T-helper 9 cell (primary cell): ENCODE measurements around the gene MYCBP2.
A peak's percentile ranks its signal among the peaks of the same experiment; 100 is the strongest.
"Not testable (repeated sequence)": the region's sequence is repeated elsewhere in the genome, so short reads cannot be mapped to it uniquely, and the experiment has no call there.

ENCODE experiments used
- DNase-seq: peaks from one replicate; pipeline ENCODE4 v3.0.0-alpha.2; 2020
- total RNA-seq, 2 donors: gene quantifications; one replicate each; lab custom pipeline; 2026; lab: John Stamatoyannopoulos, UW

MYCBP2 gene, protein sequence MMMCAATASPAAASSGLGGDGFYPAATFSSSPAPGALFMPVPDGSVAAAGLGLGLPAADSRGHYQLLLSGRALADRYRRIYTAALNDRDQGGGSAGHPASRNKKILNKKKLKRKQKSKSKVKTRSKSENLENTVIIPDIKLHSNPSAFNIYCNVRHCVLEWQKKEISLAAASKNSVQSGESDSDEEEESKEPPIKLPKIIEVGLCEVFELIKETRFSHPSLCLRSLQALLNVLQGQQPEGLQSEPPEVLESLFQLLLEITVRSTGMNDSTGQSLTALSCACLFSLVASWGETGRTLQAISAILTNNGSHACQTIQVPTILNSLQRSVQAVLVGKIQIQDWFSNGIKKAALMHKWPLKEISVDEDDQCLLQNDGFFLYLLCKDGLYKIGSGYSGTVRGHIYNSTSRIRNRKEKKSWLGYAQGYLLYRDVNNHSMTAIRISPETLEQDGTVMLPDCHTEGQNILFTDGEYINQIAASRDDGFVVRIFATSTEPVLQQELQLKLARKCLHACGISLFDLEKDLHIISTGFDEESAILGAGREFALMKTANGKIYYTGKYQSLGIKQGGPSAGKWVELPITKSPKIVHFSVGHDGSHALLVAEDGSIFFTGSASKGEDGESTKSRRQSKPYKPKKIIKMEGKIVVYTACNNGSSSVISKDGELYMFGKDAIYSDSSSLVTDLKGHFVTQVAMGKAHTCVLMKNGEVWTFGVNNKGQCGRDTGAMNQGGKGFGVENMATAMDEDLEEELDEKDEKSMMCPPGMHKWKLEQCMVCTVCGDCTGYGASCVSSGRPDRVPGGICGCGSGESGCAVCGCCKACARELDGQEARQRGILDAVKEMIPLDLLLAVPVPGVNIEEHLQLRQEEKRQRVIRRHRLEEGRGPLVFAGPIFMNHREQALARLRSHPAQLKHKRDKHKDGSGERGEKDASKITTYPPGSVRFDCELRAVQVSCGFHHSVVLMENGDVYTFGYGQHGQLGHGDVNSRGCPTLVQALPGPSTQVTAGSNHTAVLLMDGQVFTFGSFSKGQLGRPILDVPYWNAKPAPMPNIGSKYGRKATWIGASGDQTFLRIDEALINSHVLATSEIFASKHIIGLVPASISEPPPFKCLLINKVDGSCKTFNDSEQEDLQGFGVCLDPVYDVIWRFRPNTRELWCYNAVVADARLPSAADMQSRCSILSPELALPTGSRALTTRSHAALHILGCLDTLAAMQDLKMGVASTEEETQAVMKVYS (N-terminal part only)
- total RNA-seq, result 444 to 474 reads per million in 2 donors

DNA sequence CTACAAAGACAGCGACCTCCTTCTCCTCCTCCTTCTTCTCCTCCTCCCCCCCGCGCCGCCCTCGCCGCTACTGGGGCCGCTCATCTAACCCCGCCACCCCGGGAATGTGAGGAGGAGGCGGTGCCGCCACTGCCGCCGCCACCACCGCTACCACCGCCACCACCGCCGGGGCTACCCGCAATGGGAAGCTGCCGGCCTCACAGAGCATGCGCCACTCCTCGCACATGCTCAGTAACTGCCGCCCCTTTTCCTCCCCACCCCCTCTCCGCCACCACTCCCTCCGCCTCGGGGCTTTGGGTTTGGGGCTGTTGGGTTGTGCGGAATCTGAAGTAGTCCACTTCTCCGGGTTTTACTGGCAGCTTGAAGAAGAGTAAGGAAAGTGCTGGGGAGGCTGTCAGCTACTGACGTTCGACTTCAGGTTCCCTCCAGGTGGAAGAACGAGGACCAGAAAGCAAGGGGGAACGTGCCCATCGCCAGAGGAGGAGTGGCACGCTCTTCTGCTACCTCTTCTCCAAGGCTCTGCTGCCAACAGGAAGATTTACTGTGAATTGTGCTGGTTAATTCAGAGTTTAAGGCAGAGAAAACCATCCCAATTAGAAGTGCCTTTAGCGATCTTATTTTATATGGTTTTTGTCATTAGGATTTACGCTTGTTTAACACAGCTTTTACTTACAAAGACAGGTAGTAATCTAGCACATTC is at the start of gene MYCBP2:
TSS of gene MYCBP2 (minus strand) at position 190 of the 700 bp plus-strand sequence. CDS start 319 bp downstream, outside the sequence.
- peak; percentile 94 for DNase-seq

DNA sequence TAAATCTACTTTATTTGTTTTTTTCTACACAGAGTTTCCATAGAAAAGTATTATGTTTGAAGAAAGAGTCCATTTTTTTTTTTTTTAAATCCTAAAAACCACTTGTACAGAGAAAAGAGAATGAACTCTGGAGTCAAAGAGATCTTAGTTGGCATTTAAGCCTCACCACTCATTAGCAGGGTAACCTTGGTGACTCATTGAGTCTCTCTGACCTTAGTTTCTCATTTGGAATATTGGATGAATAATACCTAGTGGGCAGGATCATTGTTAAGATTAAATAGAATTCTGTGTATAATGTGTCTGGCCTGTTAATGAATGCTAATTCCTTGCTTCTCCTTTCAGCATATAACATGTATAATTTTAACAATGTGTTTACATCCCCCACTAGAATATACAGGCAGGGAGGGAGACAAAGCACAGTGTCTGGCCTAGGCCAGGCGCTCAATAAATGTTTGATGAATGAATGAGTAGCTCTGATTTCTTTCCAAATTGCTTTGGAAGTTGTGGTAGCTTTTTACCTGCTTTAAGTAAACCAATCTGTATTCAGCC is 48.7 kb upstream of the MYCBP2 start:
- DNase-seq, result no peak

DNA sequence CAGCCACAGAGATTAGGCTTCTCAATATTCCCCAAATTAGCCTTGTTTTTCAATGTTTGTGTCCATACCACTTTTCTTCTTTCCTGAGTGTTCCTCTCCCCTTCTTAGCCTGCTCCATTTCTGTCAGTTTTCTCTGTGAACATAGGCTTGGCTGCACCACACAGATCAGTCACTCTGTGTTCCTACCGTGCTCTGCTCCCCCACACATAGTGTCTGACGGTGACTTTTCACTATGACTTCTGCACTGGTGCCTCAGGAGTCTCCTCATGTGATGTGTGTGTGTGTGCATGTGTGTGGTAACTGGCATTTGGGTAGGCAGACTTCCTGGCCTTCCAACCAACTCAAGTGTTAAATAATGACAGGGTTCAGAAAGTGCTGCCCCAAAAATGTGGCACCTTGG is 47.9 kb upstream of the MYCBP2 start:
- no peak for DNase-seq

DNA sequence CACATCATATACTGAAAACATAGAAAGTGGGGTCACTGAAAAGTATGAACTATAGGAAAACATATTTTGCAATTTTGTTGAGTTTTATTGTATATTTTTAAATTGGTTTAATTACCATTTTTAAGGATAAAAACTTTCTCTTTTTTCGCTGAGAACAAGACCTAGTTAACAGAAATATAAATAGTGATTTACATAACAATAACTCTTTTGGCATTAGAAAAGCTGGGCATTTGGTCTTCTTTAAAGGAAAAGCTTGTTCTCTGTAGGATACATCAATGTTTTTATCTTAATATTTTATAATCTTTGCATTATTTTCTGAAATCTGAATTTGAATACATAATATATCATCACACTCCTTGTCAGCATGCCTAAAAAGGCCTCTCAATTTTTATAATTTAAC is 47.4 kb upstream of the MYCBP2 start:
- no peak for DNase-seq

DNA sequence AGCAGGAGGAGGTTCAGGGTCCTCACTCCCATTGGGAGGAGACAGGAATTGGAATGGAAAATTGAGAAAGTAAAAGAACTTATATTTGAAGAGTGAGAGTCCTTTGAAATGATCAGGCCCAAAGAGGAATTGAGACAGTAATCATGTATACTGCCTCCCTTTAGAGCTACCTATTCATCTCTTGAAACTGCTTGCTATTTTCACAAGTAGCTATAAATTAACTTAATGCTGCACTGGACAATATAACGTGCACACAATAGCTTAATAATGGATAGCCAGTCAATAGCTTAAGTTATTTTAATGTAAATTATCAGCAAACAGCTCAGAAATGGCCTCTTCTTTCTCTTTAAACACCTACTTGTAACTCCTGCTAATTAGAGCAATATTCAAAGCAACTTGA is 46.6 kb upstream of the MYCBP2 start:
- DNase-seq, result no peak

DNA sequence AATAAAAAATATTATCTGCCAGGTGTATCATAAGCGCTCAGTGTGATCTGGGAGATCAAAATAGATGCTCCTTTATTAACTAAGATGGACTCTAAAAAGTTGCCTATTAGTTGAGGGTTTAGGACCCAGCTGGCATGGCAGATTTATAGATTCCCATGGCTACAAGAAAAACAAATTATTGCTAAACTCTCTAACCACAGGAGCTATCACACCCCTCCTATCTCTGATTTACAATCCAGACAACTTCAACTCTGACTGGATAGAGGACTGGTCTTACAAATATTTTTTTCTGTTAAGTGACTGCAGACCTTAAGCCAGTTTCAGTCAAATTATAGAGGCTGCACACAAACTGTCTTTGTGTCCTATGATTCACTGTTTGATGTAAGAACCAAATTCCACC is 45.4 kb upstream of the MYCBP2 start:
- no peak for DNase-seq

DNA sequence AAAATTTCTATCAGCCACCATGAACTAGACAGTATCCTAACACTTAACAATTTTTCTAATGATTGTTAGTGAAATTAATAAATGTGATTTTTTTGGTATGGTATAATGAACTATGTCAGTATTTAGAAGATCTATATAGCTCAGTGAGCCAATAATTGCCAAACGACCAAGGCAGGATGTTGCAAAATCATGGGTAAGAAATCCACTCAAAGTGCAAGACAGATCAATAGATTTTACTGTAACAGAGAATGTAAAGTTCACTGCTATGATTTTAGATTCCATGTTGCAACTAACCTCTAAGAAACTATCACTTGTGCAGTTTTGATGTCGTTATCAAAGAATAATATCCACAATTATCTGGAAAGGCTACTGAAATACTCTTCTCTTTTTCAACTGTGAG is 44.0 kb upstream of the MYCBP2 start:
- no peak for DNase-seq

DNA sequence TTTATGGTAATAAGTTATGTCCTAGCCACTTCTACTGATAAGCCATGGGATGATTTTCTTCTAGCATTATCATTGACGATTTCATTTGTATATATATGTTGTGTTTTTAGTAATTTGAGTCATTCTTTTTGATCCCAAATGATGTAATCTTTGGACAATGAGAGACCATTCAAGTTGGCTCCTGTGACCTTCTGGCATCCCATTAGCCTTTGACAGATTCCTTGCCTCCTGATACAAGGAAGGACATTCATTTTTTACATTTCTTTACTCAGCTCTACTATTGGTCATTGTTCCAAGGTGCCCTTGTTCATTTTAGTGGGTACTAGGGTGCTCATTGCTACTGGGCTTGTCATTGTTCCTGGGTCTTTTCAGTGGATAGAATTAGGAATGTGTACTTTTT is 35.3 kb upstream of the MYCBP2 start:
- no peak for DNase-seq

DNA sequence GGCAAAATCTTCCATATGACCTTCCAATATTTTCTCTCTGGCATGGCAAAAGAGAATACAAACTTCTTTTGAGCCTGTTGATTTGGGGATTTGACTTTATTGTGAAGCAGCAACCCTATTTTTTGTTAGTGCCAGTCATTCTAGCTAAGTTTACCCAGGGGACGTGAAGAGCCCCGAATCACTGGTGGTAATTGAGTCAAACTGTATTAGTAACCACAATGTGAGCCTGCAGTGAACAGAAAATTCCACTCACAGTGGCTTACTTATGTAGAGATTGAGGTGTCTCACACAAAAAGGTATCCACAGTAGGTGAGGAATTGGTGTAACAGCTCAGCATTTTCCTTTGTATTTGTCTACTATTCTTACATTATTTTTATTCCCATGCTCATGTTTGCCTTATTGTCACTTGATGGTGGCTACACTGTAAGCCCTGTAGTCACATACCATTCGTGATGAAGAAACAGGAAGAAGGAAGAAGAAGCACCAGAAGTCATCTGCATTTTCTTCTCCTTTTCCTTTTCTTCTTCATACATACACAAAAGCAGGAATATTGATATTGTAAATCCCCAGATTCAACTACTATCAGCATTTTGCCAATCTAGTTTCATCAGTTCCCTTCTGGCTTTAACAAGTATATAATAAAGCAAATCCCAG is 33.3 kb upstream of the MYCBP2 start:
- DNase-seq, result no peak

DNA sequence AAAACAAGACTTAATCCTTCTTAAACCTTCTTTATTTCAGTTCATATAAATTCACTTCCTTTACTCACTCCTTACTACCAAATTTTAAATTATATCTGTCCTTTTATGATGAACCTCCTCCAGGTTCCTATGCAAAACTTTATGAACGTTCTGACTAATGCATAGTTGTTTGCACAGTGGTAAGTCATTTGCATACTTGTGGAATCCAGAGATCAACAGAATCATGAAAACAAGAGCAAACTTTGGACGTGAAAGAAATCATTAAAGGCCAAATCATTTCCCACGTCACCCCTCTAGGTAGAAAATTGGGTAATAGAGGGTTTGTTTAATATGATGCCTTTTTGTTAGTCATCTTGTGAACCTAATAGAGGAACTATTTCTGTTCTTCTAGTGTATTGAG is 32.3 kb upstream of the MYCBP2 start:
- no peak for DNase-seq

DNA sequence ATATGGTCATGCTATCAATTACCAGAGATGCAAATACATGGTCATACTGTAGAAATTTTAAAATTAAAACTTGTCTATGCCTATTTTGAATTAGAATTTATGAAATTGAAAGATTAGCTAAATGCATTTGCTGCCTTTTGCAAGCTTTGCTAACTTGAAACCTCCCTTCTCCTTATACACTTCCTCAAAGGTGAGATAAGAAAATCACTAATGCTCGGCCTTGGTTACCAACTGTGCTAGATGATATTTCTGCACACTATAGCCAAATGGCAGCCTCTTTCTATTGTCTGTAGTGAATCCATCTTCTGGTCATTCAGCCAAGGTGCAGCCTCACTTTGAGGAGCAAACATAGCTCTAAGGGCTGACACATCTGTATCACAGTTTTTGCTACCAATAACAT is 31.1 kb upstream of the MYCBP2 start:
- no peak for DNase-seq

DNA sequence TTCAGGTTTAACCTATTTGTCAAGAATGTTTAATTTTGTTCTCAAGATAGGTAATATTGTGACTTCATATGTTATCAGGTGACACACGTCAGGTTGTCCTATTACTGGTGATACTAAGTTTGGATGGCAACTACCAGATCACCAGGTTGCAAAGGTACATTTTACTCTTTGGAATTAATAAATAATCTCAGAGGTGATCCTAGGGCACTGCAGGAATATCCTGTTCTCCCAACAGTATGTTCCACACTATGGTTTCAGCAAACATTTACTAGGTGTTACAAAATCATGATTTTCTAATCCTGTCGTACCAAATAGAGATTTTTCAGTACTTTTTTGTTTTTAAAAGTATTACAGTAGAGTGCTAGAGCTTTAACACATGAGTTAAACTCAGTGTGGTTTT is 29.3 kb upstream of the MYCBP2 start:
- no peak for DNase-seq

DNA sequence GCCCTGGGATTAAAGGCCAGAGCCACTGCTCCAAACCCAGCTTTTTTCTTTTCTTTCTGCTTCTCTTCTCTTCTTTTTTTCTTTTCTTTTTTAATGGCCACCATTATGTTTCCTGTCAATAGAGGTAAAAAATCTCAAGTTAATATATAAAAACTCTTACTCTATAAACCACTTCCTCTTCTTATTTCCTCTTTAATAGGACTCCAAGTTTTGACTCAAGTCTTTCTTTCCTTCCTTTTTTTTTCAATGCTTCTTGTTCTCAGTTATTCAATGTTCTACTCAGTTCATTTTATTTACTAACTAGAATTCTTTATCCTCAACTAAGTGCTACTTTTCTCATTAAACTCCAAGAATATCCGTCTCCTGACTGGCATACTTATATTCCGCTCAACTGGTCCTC is 27.1 kb upstream of the MYCBP2 start:
- DNase-seq, result no peak

DNA sequence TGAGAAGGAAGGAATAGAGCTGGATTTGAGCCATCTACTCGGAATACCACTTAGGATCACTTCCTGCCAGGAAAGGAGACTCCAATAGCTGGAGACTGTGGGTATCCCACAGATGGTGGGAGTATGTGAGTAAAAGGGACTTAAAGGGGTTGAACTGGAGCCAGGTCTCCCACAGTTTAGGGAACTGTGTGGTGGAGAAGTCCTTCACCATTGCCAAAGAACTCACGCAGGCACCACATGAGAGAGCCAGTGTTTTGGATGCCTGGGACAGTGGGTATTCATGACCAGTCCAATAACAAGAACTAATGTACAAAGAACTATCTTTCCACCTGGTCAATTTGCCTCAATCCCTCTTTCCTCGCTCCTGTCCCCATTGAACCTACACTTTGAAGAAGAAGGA is 24.4 kb upstream of the MYCBP2 start:
- no peak for DNase-seq

DNA sequence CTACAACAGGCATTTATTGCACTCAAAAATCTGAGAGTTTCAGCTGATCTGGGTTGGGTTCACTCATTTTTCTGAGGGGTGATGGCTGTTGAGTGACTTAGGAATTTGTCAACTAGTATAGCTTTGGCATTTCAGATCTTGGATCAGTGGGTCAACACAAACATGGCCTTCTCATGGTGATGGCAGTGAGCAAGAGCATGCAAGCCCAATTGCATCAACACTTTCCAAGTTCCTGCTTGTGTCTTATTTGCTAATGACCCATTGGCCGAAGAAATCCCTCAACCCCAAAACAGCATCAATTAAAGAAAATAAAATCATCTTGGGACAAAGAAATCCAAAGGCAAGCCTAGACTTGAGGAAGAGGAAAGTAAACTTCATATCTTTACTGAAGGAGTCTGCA is 23.9 kb upstream of the MYCBP2 start:
- no peak for DNase-seq

DNA sequence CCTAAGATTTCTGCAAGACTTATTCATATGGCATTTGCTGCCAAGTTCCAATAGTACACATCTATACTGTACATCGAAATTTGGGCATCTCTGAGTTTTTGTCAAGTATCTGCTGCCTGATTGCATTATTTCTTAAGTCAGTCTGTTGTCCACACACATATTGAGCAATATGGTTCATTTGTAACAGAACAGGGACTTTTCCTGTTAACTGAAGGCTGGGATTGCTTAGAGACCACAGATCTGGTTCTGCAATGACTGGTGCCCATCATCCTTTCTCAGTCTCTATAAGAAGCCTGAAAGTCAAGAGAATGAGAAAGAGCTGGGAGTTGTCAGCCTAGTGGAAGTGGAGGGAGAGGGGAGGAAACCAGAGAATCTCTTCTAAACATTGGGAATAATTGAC is 22.5 kb upstream of the MYCBP2 start:
- no peak for DNase-seq

DNA sequence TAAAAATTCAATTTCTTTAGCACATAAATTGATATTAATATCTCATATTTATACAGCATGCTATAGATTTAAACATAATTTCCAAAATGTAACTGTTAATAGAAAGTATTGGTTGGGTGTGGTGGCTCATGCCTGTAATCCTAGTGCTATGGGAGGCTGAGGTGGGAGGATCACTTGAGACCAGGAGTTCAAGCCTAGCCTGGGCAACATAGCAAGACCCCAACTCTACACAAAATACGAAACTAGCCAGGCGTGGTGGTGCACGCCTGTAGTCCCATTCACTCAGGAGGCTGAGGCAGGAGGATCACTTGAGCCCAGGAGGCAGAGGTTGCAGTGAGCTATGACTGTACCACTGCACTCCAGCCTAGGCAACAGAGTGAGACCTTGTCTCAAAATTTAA is 20.5 kb upstream of the MYCBP2 start:
- DNase-seq, result not testable (repeated sequence)

DNA sequence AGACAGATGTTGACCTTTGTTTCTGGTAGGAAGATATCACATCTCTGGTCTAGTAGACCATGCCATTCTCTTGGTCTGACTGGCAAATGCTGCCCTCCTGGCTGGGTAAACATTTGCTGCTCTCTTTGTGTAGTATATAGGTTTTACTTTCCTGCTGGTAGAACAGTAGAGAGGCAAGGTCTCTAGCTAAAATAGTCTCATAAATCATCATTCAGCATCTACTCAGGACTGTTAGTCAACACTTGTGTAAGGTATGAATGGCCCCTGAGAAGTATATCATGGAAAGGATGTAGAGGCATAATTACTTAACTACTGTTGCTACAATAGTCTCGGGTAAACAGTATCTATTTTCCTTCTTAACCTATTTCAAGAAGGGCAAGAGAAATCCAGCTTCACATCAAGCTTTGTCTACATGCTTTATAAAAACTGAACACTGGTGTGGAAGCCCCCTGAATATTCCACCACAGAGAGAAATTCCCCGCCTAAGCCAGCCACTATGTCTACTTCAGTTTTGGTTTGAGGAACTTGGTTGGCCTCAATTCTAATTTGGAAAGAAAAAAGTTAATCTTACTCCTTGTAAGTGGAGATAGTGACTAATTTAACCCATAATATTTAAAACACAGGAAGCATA is 18.4 kb upstream of the MYCBP2 start:
- no peak for DNase-seq

DNA sequence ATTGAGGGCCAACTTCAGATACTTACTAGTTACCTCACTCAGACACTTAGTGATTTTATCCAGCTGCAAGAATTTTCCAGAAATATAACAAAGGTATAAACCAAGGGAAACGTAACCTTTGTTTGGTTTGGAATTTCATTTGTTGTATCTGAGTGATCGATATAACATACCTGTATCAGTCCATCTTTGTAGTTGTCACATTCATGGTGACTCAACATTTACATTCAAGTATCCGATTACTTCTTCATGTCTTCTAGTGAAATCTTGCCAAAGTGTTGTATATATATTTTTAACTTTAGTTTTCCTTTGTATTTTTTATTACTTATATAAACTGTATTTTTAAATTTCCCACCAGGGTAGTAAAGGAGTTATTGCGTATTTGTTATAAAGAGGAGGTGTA is 16.9 kb upstream of the MYCBP2 start:
- no peak for DNase-seq

DNA sequence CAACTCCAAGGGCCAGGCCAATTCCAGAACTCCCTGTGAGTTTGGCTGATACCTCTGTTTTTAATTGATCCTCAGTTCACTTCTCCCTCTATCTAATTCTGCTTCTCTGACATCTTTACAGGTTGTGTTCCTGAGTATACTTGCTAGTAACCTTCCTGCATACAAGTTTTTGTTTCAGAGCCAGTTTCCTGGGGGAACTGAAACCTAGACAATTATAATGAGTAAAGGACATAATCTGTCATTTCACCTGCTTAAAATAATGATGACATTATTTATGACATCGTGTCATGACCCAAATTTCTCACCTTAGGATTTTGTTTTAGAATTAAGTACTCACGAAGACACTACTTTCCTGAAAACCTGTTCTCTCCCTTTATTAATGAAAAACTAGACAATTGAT is 12.5 kb upstream of the MYCBP2 start:
- DNase-seq, result no peak

DNA sequence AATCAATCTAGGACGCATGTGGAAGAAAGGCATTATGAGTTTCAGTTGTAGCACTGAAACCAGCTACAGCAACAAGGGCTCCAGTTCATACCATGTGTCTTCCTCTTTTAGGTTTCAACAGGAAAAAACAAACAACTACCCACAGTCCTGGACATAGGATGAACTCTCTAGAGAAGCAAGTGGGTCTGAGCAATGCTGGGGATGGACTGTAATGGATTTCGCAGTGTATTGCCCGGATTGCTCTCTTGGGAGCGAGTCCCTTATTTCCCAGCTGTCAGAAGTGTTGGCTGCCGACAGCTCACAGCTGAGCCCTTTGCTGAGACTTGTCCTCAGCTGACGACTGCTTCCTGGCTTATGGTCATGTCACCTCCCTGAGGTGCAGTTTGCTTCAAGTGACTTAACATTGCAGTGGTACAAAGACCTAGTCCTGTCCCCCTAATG is 12.1 kb upstream of the MYCBP2 start:
- DNase-seq, result no peak
